Measurements from ENCODE around the gene SPTBN1.
A peak's percentile ranks its signal among the peaks of the same experiment; 100 is the strongest.

The SPTBN1 gene

GRCh38 chr2:54610700-54611099 is 154.6 kb downstream of the SPTBN1 start:
- DNase-seq (ENCODE audit: low spot score), result no peak

- no peak for DNase-seq (ENCODE audit: low spot score)
These were observed 155.9 kb downstream of the SPTBN1 start for GRCh38 chr2:54611830-54612545.

- no peak for DNase-seq (ENCODE audit: low spot score)
These were observed 157.3 kb downstream of the SPTBN1 start for GRCh38 chr2:54613386-54613785.

- DNase-seq (ENCODE audit: low spot score), result no peak
These were observed 157.7 kb downstream of the SPTBN1 start for GRCh38 chr2:54613794-54614257.

GRCh38 chr2:54614819-54615218 is 158.7 kb downstream of the SPTBN1 start:
- DNase-seq (ENCODE audit: low spot score), result no peak

GRCh38 chr2:54615832-54616534 is 159.9 kb downstream of the SPTBN1 start:
- DNase-seq (ENCODE audit: low spot score), result no peak

- DNase-seq (ENCODE audit: low spot score), result no peak
These were observed 161.3 kb downstream of the SPTBN1 start for GRCh38 chr2:54617409-54617808.

GRCh38 chr2:54618646-54619565 is 162.8 kb downstream of the SPTBN1 start:
- DNase-seq (ENCODE audit: low spot score), result no peak

GRCh38 chr2:54619660-54620231 is 163.6 kb downstream of the SPTBN1 start:
- DNase-seq (ENCODE audit: low spot score), result no peak

- no peak for DNase-seq (ENCODE audit: low spot score)
These were observed 164.8 kb downstream of the SPTBN1 start for GRCh38 chr2:54620948-54621347.

- no peak for DNase-seq (ENCODE audit: low spot score)
These were observed 168.5 kb downstream of the SPTBN1 start for GRCh38 chr2:54624591-54625071.

GRCh38 chr2:54626131-54626530 is 170.0 kb downstream of the SPTBN1 start:
- no peak for DNase-seq (ENCODE audit: low spot score)

- no peak for DNase-seq (ENCODE audit: low spot score)
These were observed 170.8 kb downstream of the SPTBN1 start for GRCh38 chr2:54626884-54627283.

GRCh38 chr2:54627973-54628372 is 171.8 kb downstream of the SPTBN1 start:
- no peak for DNase-seq (ENCODE audit: low spot score)

GRCh38 chr2:54628418-54628817 is 172.3 kb downstream of the SPTBN1 start:
- DNase-seq (ENCODE audit: low spot score), result no peak

GRCh38 chr2:54628957-54629356 is 172.8 kb downstream of the SPTBN1 start:
- DNase-seq (ENCODE audit: low spot score), result no peak

- DNase-seq (ENCODE audit: low spot score), result no peak
These were observed 173.3 kb downstream of the SPTBN1 start for GRCh38 chr2:54629390-54629789.

- peak; percentile 7 for DNase-seq (ENCODE audit: low spot score)
These were observed 174.1 kb downstream of the SPTBN1 start for GRCh38 chr2:54629914-54630857.

- no peak for DNase-seq (ENCODE audit: low spot score)
These were observed 174.9 kb downstream of the SPTBN1 start for GRCh38 chr2:54630858-54631497.

- DNase-seq (ENCODE audit: low spot score), result no peak
These were observed 175.6 kb downstream of the SPTBN1 start for GRCh38 chr2:54631755-54632154.
